DND-41 (cell line): ENCODE measurements around the gene NR5A1.

Experiments
- CTCF ChIP-seq: IDR thresholded peaks from 2 replicates; pipeline ENCODE4 v1.5.1; 2012; ENCODE audit warnings: borderline replicate concordance, low read length, moderate library complexity, mild to moderate bottlenecking; ENCODE audit not compliant: poor library complexity, severe bottlenecking; ENCODE audit errors: extremely low read depth
- EZH2 ChIP-seq: IDR thresholded peaks from 3 replicates; pipeline ENCODE4 v1.6.1; 2012; ENCODE audit warnings: borderline replicate concordance, low read depth, mild to moderate bottlenecking, moderate library complexity, low read length, inconsistent platforms; ENCODE audit not compliant: severe bottlenecking

GRCh38 chr9:124456341-124457078, 50.7 kb downstream of the NR5A1 start:
- TF ChIP-seq CTCF (no peak), EZH2 (no peak)
